HepG2 (cell line): Measurements from ENCODE around the gene VAMP8. TPM values are rescaled to one million over a fixed set of nuclear protein-coding genes. Genes with fewer than 3 reads are reported as not detected.

Experiments
- ARHGAP35 ChIP-seq: sonication (generic); formaldehyde crosslinking; IDR thresholded peaks from 2 replicates; pipeline ENCODE4 v1.9.0; 2022; ENCODE audit warnings: mild to moderate bottlenecking, inconsistent platforms, moderate library complexity, missing genetic modification reagents, borderline replicate concordance
- MTA1 ChIP-seq: sonication (generic); formaldehyde crosslinking; IDR thresholded peaks from 2 replicates; pipeline ENCODE4 v1.4.0; 2020; ENCODE audit warnings: missing genetic modification reagents, mild to moderate bottlenecking, borderline replicate concordance
- NKX3-1 ChIP-seq: sonication (generic); formaldehyde crosslinking; IDR thresholded peaks from 2 replicates; pipeline ENCODE4 v1.5.0; 2020; ENCODE audit warnings: missing genetic modification reagents
- TFE3 ChIP-seq: IDR thresholded peaks from 2 replicates; pipeline ENCODE4 v1.6.1; 2016
- TIGD3 ChIP-seq: sonication (generic); formaldehyde crosslinking; IDR thresholded peaks from 2 replicates; pipeline ENCODE4 v1.5.1; 2020; ENCODE audit warnings: mild to moderate bottlenecking, missing genetic modification reagents, borderline replicate concordance
- TRAFD1 ChIP-seq: sonication (generic); formaldehyde crosslinking; IDR thresholded peaks from 2 replicates; pipeline ENCODE4 v1.5.1; 2020; ENCODE audit warnings: missing genetic modification reagents, mild to moderate bottlenecking, borderline replicate concordance
- ZBTB7A ChIP-seq: sonication (generic); formaldehyde crosslinking; IDR thresholded peaks from 2 replicates; pipeline ENCODE4 v1.8.0; 2022; ENCODE audit warnings: mild to moderate bottlenecking, missing genetic modification reagents
- ZNF225 ChIP-seq: sonication (generic); formaldehyde crosslinking; IDR thresholded peaks from 2 replicates; pipeline ENCODE4 v1.4.0; 2020; ENCODE audit warnings: mild to moderate bottlenecking, missing genetic modification reagents
- ZNF230 ChIP-seq: sonication (generic); formaldehyde crosslinking; IDR thresholded peaks from 2 replicates; pipeline ENCODE4 v1.4.0; 2020; ENCODE audit warnings: mild to moderate bottlenecking, missing genetic modification reagents
- ZNF335 ChIP-seq: sonication (generic); formaldehyde crosslinking; IDR thresholded peaks from 2 replicates; pipeline ENCODE4 v1.4.0; 2020; ENCODE audit warnings: missing genetic modification reagents
- ZNF510 ChIP-seq: sonication (generic); formaldehyde crosslinking; IDR thresholded peaks from 2 replicates; pipeline ENCODE4 v1.4.0; 2020; ENCODE audit warnings: low read depth, mild to moderate bottlenecking, missing genetic modification reagents
- ZNF549 ChIP-seq: sonication (generic); formaldehyde crosslinking; IDR thresholded peaks from 2 replicates; pipeline ENCODE4 v1.5.0; 2020; ENCODE audit warnings: missing genetic modification reagents
- ZNF562 ChIP-seq: sonication (generic); formaldehyde crosslinking; IDR thresholded peaks from 2 replicates; pipeline ENCODE4 v1.8.0; 2022; ENCODE audit warnings: missing genetic modification reagents, borderline replicate concordance
- ZNF567 ChIP-seq: sonication (generic); formaldehyde crosslinking; IDR thresholded peaks from 2 replicates; pipeline ENCODE4 v1.8.1; 2023; ENCODE audit warnings: mild to moderate bottlenecking, missing genetic modification reagents, borderline replicate concordance
- ZNF660 ChIP-seq: sonication (generic); formaldehyde crosslinking; IDR thresholded peaks from 2 replicates; pipeline ENCODE4 v1.5.1; 2020; ENCODE audit warnings: mild to moderate bottlenecking, low read depth, missing genetic modification reagents, borderline replicate concordance
- ZNF772 ChIP-seq: sonication (generic); formaldehyde crosslinking; IDR thresholded peaks from 2 replicates; pipeline ENCODE4 v1.5.0; 2020; ENCODE audit warnings: mild to moderate bottlenecking, missing genetic modification reagents
- polyA plus RNA-seq, 8 experiments: library from polyadenylated mRNA; depleted of rRNA in 3 of 8; stranded (reverse) in 7 of 8; unstranded in 1 of 8; fragments of >200 nt; fragmentation: Illumina TruSeq in 4 of 8; extraction: Trizol in 4 of 8; gene quantifications; 2 replicates each; pipeline versions ENCODE4 v1.2.1 to v1.2.3, GENCODE V29; 2011 to 2016; ENCODE audit warnings: low read depth in 4 of 8, missing spikeins in 1 of 8, mixed read lengths in 1 of 8; ENCODE audit not compliant: insufficient read depth in 1 of 8
- total RNA-seq, 5 experiments: library from RNA; depleted of rRNA; stranded (reverse); fragments of >200 nt; fragmentation: Illumina TruSeq; extraction: Trizol; gene quantifications; 2 replicates each; pipeline ENCODE4 v1.2.3, GENCODE V29; 2016; ENCODE audit warnings: low read depth in 1 of 5
- TF ChIP-seq, protein P1 (sequence below): fragments of 450-650 bp; IDR thresholded peaks from 2 replicates; pipeline ENCODE4 v1.6.1; 2016
- TF ChIP-seq, protein P2 (sequence below): sonication (generic); formaldehyde crosslinking; IDR thresholded peaks from 2 replicates; pipeline ENCODE4 v1.4.0; 2020; ENCODE audit warnings: missing genetic modification reagents, borderline replicate concordance

VAMP8 gene
- total and polyA plus RNA-seq, 2 of the 13 experiments (the other 11 are each of a cell fraction or from before 2014, with no cell fraction given): 83.3 to 157 TPM

DNA sequence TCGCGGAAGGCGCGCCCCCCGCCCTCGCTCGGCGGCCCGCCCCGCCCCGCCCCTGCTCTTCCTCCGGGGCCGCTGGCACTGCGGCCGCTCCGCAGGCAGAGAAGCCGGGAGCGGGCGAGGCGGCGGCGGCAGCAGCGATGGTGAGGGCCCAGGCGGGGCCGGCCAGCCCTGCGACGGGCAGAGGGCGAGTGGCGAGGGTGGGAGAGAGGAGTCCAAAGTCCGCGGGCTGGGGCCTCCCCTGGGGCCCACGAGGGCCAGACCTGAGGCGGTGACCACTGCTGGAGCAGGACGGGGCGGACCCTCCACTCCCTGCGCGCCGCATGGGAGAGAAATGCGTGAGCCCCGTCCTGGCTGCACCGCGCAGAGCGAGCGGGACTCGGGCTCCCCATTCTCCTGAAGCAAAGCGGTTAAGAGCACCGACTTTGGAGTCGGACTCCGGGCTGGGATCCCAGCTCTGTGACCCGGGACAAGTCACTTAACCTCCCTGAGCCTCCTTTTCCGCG is 7.0 kb downstream of the VAMP8 start, which contains the start of gene VAMP5 (continued):
- TF ChIP-seq ZNF660 (CRISPR knock-in tag) (no peak), ZNF335 (CRISPR knock-in tag) (no peak), ZNF772 (peak; percentile 91; the same call in 1 of the 2 replicates), TIGD3 (CRISPR knock-in tag) (0 out of 2 replicates have a peak, but pooled peaks have one; percentile 68), ARHGAP35 (CRISPR knock-in tag) (peak; percentile 59; the same call in 1 of the 2 replicates), ZBTB7A (peak; percentile 89), ZNF562 (no peak), ZNF567 (no peak), MTA1 (CRISPR knock-in tag) (peak; percentile 97; the same call in 1 of the 2 replicates), ZNF230 (peak; percentile 94), ZNF225 (CRISPR knock-in tag) (no peak; the same call in 1 of the 2 replicates), ZNF510 (CRISPR knock-in tag) (peak; percentile 83; the same call in 1 of the 2 replicates), TFE3 (CRISPR knock-in tag) (peak; percentile 40; the same call in 1 of the 2 replicates), ZNF549 (0 out of 2 replicates have a peak, but pooled peaks have one; percentile 76), NKX3-1 (CRISPR knock-in tag) (peak; percentile 85), TRAFD1 (CRISPR knock-in tag) (peak; percentile 91)
- TF ChIP-seq, protein P1, sequence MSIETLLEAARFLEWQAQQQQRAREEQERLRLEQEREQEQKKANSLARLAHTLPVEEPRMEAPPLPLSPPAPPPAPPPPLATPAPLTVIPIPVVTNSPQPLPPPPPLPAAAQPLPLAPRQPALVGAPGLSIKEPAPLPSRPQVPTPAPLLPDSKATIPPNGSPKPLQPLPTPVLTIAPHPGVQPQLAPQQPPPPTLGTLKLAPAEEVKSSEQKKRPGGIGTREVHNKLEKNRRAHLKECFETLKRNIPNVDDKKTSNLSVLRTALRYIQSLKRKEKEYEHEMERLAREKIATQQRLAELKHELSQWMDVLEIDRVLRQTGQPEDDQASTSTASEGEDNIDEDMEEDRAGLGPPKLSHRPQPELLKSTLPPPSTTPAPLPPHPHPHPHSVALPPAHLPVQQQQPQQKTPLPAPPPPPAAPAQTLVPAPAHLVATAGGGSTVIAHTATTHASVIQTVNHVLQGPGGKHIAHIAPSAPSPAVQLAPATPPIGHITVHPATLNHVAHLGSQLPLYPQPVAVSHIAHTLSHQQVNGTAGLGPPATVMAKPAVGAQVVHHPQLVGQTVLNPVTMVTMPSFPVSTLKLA: peak; percentile 44
- TF ChIP-seq, protein P2, sequence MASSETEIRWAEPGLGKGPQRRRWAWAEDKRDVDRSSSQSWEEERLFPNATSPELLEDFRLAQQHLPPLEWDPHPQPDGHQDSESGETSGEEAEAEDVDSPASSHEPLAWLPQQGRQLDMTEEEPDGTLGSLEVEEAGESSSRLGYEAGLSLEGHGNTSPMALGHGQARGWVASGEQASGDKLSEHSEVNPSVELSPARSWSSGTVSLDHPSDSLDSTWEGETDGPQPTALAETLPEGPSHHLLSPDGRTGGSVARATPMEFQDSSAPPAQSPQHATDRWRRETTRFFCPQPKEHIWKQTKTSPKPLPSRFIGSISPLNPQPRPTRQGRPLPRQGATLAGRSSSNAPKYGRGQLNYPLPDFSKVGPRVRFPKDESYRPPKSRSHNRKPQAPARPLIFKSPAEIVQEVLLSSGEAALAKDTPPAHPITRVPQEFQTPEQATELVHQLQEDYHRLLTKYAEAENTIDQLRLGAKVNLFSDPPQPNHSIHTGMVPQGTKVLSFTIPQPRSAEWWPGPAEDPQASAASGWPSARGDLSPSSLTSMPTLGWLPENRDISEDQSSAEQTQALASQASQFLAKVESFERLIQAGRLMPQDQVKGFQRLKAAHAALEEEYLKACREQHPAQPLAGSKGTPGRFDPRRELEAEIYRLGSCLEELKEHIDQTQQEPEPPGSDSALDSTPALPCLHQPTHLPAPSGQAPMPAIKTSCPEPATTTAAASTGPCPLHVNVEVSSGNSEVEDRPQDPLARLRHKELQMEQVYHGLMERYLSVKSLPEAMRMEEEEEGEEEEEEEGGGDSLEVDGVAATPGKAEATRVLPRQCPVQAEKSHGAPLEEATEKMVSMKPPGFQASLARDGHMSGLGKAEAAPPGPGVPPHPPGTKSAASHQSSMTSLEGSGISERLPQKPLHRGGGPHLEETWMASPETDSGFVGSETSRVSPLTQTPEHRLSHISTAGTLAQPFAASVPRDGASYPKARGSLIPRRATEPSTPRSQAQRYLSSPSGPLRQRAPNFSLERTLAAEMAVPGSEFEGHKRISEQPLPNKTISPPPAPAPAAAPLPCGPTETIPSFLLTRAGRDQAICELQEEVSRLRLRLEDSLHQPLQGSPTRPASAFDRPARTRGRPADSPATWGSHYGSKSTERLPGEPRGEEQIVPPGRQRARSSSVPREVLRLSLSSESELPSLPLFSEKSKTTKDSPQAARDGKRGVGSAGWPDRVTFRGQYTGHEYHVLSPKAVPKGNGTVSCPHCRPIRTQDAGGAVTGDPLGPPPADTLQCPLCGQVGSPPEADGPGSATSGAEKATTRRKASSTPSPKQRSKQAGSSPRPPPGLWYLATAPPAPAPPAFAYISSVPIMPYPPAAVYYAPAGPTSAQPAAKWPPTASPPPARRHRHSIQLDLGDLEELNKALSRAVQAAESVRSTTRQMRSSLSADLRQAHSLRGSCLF (CRISPR knock-in tag): no peak
